CD4-positive, alpha-beta T cell treated with Interleukin-15 for 4 hours (primary cell): ENCODE data around the gene PGGT1B.
"Not testable (repeated sequence)": the region's sequence is repeated elsewhere in the genome, so short reads cannot be mapped to it uniquely, and the experiment has no call there.

Experiments
- DNase-seq: peaks from one replicate; pipeline ENCODE4 v3.0.0-alpha.2; 2020; ENCODE audit warnings: low spot score

The PGGT1B gene

DNA sequence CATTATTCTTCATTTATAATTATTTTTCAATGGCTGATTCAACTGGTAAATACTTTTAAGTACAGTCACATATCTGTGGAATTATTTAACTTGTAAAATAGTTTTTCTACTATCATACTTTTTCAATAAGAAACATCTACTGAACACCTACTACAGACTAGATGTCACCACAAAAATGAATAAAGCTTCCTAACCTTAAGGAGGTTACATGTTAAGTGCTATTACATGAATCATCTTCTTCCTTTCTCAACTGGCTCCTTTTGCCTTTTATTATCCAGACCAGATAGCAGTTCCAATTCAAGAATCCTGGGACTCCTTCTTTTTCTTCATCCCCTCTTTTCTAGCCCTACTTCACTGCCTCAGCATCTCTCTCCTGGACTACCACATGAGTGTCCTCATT is 4.7 kb downstream of the PGGT1B start:
- DNase-seq = no peak

DNA sequence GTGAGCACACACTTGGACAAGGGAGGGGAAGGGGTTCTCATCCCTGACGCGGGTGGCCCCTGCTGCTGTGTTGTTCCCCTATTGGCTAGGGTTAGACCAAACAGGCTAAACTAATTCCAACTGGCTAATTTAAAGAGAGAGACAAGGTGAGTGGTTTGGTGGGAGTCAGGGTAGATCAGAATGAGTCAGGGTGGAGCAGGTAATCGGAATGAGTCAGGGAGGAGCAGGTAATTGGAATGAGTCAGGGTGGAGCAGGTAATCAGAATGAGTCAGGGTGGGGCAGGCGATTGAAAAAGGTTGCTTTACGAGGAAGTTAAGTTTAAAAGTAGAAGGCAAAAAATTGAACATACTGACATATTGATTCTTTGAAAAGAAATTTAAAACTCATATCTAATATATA is 13.3 kb downstream of the PGGT1B start:
- DNase-seq = not testable (repeated sequence)

DNA sequence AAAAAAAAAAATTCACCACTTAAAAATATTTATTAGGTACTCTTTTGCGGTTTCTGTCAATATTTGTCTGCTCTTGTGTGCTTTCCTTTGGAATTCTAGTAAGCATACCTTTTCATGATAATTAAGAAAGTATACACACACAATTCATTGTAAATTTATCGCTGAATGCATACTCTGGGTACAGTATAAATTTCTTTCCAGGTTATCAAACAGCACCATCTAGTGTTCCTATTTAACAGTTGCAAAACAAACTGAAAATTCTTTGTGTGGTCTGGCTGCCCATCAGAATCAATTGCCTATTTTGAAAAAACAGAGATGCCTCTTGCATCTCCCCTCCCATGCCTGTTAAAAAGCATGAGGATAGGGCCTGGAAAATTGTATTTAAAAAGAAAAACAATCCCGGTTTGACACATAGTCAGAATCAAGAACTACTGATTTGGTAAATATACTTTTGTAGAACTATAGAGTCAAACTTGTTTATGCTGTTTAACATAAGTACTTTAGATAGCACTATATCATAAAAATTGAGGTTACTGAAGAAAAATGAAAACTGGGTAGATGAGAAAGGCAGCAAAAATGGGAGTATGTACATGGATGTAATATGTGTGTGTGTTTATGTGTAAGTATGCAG is 16.2 kb downstream of the PGGT1B start:
- peak; percentile 40 for DNase-seq

DNA sequence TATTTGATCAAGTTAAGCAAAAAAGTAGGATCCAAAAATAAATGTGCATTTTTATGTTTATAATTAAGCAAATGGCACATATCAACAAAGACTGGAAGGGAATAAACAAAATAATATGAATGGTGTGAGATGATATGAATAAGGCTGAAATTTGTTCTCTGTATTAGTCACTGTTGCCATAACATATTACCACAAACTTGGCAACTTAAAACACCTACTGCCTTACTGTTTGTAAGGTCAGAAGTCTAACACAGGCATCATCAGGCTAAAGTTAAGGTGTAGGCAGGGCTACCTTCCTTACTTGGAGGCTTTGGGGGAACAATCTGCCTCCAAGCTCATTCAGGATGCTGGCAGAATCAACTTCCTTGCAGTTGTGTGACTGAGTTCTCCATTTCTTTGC is 19.3 kb downstream of the PGGT1B start:
- DNase-seq = no peak

DNA sequence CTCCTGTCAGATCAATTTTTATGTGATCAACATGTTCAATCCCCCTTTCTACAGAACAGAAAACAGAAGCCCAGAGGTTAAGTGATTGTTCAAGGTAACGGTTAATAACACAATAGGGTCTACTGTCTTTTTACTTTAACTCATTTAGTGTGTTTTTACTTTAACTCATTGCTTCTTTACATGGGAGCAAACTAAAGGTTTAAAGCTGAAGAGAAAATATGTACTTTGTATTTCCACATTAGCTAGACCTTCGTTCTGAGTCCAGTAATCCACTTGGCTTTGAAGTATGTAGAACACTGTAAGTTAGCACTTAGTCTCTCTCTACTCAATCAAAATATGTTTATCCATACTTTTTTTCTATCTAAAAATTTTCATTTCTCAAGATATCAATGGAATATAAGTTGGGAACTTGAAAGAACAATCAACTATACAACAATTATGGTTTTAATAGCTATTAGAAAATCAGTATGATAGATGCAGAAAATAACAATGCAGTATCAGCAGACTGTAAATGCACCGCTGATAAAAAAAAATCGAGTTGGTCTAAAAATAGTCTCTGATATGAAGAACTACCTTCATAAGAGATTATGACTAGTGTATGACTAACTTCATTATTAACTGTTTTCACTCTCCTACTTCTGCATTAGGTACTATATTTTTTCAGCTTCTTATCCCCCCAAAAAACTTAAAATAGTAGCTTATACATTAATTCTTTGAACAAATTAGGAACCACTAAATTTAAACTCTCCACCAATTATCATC is 20.6 kb downstream of the PGGT1B start:
- DNase-seq = no peak

DNA sequence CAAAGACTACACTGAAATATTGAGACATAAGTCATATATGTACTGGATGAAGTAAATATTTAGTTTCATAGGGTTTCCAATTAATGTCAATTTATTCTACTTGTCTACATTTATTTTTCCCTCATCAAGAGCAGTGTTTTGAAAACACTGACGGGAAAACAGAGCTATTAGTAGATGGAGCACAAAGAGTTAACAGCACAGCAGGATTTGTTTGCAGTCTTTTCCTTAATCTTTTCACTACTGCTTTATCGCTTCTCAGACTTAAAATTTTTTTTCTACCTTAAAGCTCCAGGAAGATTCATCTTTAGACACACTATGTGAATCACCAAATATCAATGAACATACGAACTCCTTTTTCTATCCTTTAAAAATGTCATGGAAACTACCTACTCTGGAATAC is 25.6 kb downstream of the PGGT1B start:
- DNase-seq = no peak

DNA sequence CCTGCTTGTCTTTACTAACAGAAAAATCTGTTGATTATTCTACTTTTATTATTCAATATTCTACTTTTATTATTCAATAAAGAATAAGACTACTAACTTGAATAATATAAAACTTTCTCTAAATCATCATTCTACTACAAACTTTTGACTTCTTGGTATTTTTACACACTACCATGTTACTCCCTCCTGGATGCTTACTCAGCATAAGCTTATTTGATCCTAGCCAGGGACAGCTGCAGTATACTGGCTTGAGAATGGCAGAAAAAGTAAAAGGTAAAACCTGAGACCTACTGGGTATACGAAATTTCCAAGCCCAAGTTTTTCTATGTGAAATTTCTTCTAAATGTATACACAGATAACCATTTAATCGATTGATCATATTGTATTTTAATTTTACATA is 26.1 kb downstream of the PGGT1B start:
- no peak for DNase-seq

DNA sequence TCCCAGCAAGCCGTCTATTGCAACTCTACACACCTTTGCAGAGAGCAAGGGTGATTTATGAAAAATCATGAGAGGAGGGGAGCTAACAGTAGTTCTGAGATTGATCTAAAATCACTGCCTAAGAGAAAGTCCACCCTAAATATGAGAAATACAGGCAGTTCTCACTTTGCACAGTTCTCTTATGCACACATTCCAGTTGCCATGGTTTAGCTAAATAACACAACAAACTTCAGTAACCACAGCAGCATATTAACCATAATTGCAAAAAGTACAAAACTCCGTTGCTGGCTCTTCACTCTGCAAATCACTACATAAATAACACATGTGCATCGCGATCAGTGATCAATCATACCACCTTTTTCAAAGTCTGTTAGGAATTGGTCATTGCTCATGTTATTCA is 31.1 kb downstream of the PGGT1B start:
- no peak for DNase-seq

DNA sequence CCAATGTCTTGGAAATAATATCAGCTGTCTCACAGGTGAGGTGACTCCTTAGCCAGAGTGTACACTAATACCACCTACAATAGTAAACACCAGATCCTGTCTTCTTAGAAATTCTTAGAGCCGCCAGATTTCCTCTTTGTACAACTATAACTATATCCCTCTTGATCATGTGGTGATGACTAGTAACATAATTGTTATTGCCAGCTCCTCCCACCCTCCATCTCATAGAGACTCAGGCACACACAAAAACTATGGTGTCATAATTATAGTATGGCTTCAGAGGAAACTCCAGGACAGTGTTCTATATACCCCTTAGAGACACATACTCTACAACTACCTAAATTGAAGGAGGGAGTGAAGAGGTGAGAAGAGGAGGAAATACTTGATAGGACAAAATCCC is 33.1 kb downstream of the PGGT1B start:
- DNase-seq = no peak

DNA sequence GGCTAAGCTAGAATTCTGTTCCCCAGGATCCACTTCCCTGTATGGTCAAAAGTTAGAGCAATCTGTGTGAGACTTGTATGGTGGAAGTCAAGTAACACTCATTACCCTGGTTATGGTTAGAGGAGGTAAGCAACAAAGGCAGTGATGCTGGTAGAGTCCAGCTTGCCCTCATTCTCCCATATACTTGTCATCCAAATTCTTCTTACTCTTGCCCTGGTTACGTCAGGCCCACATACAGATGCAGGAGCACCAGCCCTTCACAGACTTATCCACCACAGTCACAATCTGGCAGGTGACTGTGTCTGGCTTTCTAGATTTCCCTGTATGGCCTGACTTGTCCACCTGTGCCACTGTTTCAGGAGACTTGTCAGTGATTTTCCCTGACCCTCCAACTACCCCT is 35.4 kb downstream of the PGGT1B start:
- DNase-seq = no peak

DNA sequence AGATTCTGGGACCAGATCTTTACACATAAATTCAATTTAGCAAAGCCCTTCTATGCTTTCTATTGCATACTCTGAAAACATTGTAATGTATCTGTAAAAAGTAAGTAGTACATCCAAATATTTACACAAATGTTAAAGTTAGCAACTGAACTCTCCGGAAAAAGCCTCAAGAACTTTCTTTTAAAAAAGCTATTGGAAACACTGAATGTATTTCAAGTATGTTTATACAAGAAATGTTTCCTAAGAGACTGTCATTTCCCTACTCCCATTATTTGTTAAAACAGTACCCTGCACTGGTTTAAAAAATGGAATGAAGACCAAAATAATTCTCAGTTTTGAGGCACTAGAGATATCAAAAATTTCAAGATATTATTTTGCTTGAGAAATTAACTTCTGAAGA is 48.1 kb downstream of the PGGT1B start:
- no peak for DNase-seq

DNA sequence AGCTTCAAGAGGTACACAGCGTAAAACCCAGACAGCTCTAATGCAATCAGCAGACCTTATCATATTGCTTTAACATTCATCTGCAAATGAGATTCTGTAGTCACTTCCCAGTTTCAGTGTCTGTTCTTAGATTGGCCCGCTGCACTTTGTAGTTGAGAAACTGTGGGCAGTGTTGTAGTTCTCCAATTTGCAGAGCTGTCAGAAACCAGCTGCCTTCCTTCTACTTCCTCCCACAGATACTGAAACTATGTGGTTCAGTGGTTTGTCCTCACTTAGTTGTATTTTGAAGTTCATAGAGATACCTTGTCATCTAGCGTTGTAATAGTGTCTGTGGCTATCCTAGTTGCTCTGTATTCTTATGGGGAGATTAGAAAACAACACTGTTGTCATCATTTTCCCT is 53.4 kb downstream of the PGGT1B start:
- peak; percentile 34 for DNase-seq

DNA sequence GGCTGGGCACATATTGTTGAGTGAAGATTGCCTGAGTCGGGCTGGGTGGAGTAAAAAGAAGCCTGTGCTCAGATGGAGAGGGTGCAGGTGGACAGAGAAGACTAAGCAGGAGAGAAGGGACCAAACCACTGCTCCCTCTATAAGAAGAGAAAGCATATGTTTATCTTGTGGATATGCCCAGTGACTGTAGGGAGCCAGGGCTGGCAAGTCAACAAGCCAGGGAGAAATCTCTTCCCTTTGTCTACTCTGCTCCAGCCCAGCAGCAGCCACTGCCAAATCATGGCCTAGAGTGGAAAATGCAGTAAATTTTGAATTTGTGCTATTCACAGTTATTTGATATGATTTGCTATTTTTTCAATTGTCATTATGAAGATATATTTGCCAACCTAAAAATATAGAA is 59.7 kb downstream of the PGGT1B start:
- no peak for DNase-seq

DNA sequence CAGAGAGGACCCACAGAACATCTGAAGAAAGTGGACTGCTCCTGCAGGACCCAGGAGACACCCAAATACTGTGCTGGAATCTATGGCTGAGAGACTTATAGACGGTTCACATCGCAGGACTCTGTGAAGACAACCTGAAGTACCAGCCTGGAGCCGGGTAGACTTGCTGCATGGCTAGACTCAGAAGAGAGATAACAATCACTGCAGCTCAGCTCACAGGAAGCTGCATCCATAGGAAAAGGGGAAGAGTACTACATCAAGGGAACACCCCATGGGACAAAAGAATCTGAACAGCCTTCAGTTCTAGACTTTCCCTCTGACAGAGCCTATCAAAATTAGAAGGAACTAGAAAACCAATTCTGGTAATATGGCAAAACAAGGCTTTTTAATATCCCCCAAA is 66.5 kb downstream of the PGGT1B start:
- no peak for DNase-seq

DNA sequence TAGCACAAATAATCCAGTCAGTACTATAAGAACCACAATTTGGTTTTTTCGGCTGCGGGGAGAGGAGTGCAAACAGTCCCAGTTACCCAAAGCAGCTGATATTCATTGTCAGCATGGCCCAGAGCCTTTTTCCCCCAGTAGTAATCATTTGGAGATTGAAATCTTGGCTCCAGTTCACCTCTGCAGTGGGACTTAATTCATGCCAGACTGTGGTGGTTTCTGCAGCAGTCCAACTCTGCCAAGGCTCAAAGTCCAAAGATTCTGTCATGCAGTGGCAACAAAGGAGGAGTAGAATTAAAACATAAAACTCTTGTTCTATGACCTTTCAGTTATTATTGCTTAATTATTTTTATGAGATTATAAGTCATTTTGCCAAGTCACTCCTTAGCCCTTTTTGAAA is 68.0 kb downstream of the PGGT1B start:
- no peak for DNase-seq

DNA sequence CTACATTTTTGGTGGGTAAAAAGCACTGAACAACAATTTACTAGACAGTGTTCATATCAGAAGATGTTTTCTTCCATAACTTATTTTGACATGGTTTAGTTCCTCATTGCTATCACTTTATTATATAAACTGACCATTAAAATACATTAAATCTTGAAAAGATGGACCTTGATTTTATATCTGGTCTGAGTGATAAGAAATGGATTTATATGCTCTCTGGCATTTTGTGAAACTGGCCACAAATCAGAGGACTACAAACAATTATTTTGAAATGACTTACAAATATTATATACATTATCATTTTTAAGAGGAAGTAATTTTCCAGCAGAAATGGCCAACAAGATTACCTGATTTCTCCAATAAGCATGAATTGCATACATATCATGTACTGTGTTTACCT is 69.4 kb downstream of the PGGT1B start:
- no peak for DNase-seq

DNA sequence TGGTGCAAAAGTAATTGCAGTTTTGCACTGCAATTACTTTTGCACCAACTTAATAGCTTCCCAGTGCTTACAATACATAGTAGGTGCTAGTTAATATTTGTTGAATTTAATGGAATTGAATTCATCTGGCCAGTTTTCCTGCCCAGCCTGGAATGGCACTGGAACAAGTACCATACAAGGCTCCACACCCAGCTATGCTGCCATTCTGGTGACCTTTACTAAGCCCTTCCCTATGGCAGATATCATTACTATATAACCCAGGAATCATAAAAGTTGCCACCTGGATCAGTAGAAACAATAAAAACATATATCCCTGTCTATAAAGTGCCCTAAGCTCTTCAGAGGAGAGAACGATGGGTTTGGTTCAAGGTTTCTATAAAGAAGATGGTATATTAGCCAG is 70.6 kb downstream of the PGGT1B start:
- DNase-seq = no peak

DNA sequence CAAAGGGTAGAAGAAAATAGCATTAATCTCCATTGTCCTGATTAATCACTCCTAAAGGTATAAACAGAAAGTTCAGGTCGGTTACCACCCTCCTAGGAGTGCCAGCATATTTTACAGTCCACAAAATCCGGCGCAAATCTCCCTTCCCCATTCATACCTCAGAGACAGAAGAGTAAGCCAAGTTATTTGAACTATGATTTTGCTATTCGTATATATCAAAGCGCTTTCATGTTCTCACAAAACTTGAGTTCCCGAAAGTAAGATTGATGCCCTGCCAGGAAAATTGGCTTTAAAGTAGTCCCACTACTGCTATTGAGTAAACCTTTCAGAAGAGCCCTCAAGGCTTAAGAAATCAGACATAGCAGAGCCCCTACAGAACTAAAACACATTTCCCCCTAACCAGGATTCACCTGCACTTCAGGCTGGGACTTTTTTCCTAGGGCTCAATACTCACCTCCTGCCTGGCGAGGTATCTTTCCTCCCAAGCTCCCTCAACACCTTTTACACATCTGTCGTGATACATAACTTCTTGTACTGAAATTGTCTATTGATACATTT is 71.1 kb downstream of the PGGT1B start:
- DNase-seq = no peak

DNA sequence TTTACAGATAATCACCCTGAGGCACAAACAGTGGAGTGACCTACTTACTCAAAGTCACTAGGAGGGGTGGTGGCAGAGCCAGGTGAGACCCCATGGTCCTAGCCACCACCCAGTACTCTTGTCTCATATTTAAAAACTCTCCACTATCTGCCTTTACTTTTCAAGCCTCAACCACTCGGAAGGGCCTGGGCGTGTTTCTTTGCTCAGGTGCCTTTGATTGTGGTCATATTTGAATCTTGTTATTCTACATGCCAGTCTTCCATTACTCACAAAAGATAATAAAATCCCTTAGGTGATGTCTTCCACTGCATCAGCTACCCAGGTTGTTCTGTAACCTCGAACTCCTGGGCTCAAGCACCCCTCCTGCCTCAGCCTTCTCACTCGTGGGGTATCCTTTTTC is 72.3 kb downstream of the PGGT1B start:
- no peak for DNase-seq

DNA sequence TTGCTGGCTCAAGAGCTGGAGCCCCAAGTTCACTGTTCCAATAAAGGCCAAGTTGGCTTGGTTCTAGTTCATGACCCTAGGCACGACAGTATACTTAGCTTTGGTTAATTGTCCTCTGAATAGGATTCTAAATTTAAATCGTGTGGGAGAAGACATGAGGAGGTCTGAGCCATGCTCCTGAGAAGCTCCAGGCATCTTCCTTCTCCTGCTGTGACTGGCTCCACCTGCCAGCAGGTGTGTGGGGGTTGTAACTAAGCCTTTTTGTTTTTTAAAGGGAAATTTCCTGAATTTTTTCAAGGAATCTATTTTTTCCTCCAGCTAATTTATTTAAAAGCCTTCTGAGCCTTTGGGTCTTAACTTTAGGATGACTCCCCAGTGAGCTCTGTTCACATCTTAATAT is 72.8 kb downstream of the PGGT1B start:
- no peak for DNase-seq

DNA sequence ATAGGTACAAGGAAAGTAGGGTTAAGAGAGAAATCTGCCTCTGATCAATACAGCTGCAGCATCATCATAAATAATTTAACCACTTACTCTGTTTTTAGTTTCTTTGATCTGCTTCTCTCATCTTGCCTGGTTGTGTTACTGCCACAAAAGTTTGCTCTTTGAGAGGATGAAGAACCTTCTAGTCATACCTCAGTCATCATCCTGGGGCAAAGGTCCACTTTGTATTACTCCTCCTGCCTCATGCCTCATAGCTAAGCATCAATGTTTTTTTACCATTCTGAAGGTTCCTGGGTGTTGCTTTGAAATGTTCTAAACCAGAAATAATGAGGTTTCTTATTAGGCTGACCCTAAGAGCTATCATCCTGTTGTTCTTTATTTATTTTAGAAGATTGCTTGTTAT is 75.9 kb downstream of the PGGT1B start:
- DNase-seq = no peak

DNA sequence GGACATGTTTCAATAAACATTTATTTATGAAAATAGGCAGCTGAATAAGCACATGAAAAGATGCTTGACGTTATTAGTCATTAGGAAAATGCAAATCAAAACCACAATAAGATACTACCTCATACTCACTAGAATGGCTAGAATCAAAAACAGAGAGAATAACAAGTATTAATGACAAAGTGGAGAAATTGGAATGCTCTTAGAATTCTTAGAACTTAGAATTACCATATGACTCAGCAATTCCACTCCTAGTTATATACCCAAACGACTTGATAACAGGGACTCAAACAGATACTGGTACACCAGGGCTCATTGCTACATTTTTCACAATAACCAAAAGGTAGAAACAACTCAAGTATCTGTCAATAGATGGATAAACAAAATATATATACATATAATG is 77.9 kb downstream of the PGGT1B start:
- no peak for DNase-seq

DNA sequence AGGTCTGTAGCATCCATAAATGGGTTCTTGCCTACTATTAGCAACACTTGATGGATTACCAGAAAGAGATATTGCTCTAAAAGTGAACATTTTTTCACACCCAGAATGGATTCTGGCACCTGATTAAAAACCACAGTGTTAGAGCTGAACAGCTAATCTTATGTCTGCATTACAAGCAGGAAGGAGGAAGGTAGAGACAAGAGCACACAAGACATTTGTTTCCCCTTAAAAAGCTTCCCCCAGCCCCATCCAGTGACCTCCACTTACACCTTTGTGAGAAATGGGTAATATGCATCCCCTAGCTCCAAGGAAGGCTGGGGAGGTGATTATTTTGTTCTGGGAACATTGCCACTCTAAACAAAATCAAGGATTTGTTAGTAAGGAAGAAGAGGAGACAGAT is 80.9 kb downstream of the PGGT1B start:
- no peak for DNase-seq

DNA sequence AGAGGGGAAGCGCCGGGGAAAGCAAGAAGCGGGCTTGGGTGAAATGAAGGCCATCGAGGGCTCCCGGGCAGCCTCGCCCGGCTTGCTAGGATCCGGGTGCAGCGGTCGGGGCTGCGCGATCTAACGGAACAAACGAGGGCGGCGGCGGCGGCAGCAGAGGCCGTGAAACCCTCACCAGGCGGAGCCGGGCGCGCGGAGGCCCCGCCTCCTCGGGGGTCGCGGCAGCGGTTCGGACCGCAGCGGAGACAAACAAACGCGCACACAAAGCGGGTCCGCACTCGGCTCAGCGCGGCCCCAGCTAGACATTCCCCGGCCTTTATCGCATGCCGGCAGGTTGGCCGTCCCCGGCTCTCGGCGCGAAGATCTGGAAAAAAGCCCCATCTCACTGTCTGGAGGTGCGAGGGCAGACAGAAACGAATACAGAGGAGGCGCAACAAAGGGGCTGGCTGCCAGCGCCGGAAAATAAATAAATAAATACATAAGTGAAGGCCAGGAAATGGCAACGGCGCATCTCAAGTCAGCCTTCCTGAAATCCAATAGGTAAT is 82.4 kb downstream of the PGGT1B start:
- peak; percentile 14 for DNase-seq
